NT2/D1 (cell line): ENCODE results near the gene SYNRG.
A peak's percentile ranks its signal among the peaks of the same experiment; 100 is the strongest.

ENCODE experiments used
- DNase-seq: peaks from one replicate; pipeline ENCODE4 v3.0.0-alpha.2; 2011; ENCODE audit warnings: low read depth, low spot score
- H3K27me3 ChIP-seq: 2 replicates; pipeline ENCODE4 v1.6.0; 2011; ENCODE audit warnings: mild to moderate bottlenecking; ENCODE audit not compliant: insufficient read length, insufficient read depth
- H3K36me3 ChIP-seq: 2 replicates; pipeline ENCODE4 v1.6.1; 2011; ENCODE audit warnings: mild to moderate bottlenecking, low read length, mixed read lengths; ENCODE audit not compliant: insufficient read depth, insufficient read length
- H3K4me1 ChIP-seq: 2 replicates; pipeline ENCODE4 v1.5.1; 2011; ENCODE audit not compliant: insufficient read depth, insufficient read length
- H3K4me3 ChIP-seq: 2 replicates; pipeline ENCODE4 v1.5.1; 2011; ENCODE audit warnings: low read depth; ENCODE audit not compliant: insufficient read length
- H3K9ac ChIP-seq: 2 replicates; pipeline ENCODE4 v1.6.0; 2011; ENCODE audit warnings: low read depth; ENCODE audit not compliant: insufficient read length
- H3K9me3 ChIP-seq: 2 replicates; pipeline ENCODE4 v1.5.1; 2011; ENCODE audit warnings: mild to moderate bottlenecking, low read length; ENCODE audit not compliant: insufficient read depth
- SUZ12 ChIP-seq: IDR thresholded peaks from 2 replicates; pipeline ENCODE4 v1.6.1; 2011; ENCODE audit not compliant: insufficient read length, insufficient read depth; ENCODE audit errors: extremely low read depth
- YY1 ChIP-seq: IDR thresholded peaks from 2 replicates; pipeline ENCODE4 v1.6.1; 2011; ENCODE audit not compliant: insufficient read length, insufficient read depth
- ZNF274 ChIP-seq: IDR thresholded peaks from 2 replicates; pipeline ENCODE4 v1.6.1; 2011; ENCODE audit warnings: mild to moderate bottlenecking, low read depth, low read length

The SYNRG gene

GRCh38 chr17:37488607-37489196 lies 120.5 kb downstream of the SYNRG start:
- Histone ChIP-seq H3K9me3 (no peaks in the 10 kb centered on the region), H3K4me3 (peak overlapping the region; percentile 67), H3K36me3 (no peaks in the 10 kb centered on the region), H3K9ac (peak overlapping the region; percentile 88), H3K4me1 (no peaks in the 10 kb centered on the region), H3K27me3 (no peaks in the 10 kb centered on the region)
- TF ChIP-seq YY1 = no peak
- TF ChIP-seq ZNF274 = no peak
- no peak for TF ChIP-seq SUZ12
- DNase-seq = no peak

- no peak for DNase-seq
- H3K4me3 ChIP-seq = peak overlapping the region; percentile 67
- no peaks in the 10 kb centered on the region for H3K9me3 ChIP-seq
- no peaks in the 10 kb centered on the region for H3K4me1 ChIP-seq
- H3K9ac ChIP-seq = peak overlapping the region; percentile 88
- no peak for TF ChIP-seq ZNF274
- TF ChIP-seq SUZ12 = no peak
- no peak for TF ChIP-seq YY1
- H3K36me3 ChIP-seq = no peaks in the 10 kb centered on the region
- no peaks in the 10 kb centered on the region for H3K27me3 ChIP-seq
Measured at GRCh38 chr17:37488009-37488604, 121.1 kb downstream of the SYNRG start.

- no peaks in the 10 kb centered on the region for H3K27me3 ChIP-seq
- no peaks in the 10 kb centered on the region for H3K4me1 ChIP-seq
- no peak overlapping the region for H3K4me3 ChIP-seq
- no peak for DNase-seq
- no peaks in the 10 kb centered on the region for H3K36me3 ChIP-seq
- no peak for TF ChIP-seq SUZ12
- TF ChIP-seq ZNF274 = no peak
- no peak for TF ChIP-seq YY1
- no peaks in the 10 kb centered on the region for H3K9me3 ChIP-seq
- no peak overlapping the region for H3K9ac ChIP-seq
Measured at GRCh38 chr17:37485938-37486570, 123.2 kb downstream of the SYNRG start.

- H3K9ac ChIP-seq = no peak overlapping the region
Measured at GRCh38 chr17:37483311-37484039, 125.7 kb downstream of the SYNRG start.

GRCh38 chr17:37481001-37481665 lies 128.1 kb downstream of the SYNRG start:
- no peak overlapping the region for H3K9ac ChIP-seq
- H3K27me3 ChIP-seq = no peaks in the 10 kb centered on the region
- H3K4me1 ChIP-seq = no peaks in the 10 kb centered on the region
- DNase-seq = no peak
- peaks cover 30% of the 10 kb centered on the region for H3K36me3 ChIP-seq
- H3K9me3 ChIP-seq = no peaks in the 10 kb centered on the region
- no peak for TF ChIP-seq YY1
- no peak for TF ChIP-seq ZNF274
- TF ChIP-seq SUZ12 = no peak
- no peak overlapping the region for H3K4me3 ChIP-seq

More at GRCh38 chr17:37483311-37484039, 125.7 kb downstream of the SYNRG start:
- DNase-seq = no peak
- Histone ChIP-seq H3K27me3 (no peaks in the 10 kb centered on the region), H3K9me3 (no peaks in the 10 kb centered on the region), H3K4me1 (no peaks in the 10 kb centered on the region), H3K4me3 (no peak overlapping the region), H3K36me3 (peaks cover 19% of the 10 kb centered on the region)
- no peak for TF ChIP-seq SUZ12
- TF ChIP-seq ZNF274 = no peak
- no peak for TF ChIP-seq YY1

GRCh38 chr17:37480427-37480826 lies 128.8 kb downstream of the SYNRG start:
- H3K27me3 ChIP-seq = no peaks in the 10 kb centered on the region
- H3K4me3 ChIP-seq = no peak overlapping the region
- no peak overlapping the region for H3K9ac ChIP-seq
- DNase-seq = no peak
- H3K36me3 ChIP-seq = peaks cover 35% of the 10 kb centered on the region
- H3K4me1 ChIP-seq = no peaks in the 10 kb centered on the region
- H3K9me3 ChIP-seq = no peaks in the 10 kb centered on the region
- TF ChIP-seq YY1 = no peak
- TF ChIP-seq SUZ12 = no peak
- TF ChIP-seq ZNF274 = no peak
